Brain pericyte (primary cell): ENCODE measurements around the gene TOR1B.

ENCODE experiments used
- DNase-seq: peaks from one replicate; pipeline ENCODE4 v3.0.0-alpha.2; 2012; ENCODE audit warnings: low read depth, low spot score

Gene TOR1B

DNA sequence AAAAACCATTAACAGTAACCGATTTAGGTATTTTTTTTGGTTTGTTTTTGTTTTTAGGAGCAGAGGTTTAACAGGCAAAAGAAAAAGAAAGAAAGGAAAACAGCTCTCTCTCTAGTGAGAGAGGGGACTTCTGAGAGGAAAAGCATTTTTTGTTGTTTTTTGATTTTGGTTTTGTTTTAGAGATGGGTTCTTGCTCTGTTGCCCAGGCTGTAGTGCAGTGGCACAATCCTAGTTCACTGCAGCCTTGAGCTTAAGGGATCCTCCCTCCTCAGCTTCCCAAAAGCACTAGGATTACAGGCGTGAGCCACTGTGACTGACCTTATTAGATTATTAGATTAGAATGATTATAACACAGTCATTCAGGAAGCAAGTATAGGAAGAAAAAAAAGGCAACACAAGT lies 42.4 kb downstream of the TOR1B start:
- no peak for DNase-seq

DNA sequence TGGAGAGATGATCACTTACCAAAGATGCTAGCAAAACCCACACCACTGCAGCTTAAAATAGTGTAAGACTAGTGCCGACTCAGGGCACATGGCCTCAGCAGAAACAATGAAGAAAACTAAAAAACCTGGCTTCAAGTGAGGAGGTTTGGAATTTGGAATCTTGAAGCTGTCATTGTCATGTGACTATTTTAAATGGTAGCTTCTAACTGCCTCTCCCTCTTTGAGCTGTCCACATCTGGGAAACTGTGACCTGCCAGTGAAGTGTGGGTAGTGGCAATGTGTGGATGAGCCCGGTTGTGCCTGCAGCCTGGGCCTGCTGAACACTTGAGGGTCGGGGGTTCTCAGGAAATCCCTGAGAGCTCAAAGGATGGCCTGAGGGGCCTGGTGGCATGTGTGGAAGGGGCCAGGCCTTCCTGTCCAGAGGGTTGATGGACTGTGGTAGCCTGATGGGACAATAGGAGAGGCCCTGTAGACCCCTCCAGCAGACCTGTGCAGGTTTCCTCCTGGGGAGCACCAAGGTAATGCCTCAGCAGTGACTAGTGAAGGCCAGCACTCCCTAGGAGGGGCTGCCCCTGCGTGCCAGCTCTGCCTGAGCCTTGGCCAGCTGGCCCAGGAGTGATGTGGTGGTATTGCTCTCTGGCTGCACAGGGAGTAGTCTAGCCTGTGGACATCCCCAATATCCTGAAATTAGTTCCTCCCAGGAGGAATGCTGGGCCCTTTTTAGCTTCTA lies 45.9 kb downstream of the TOR1B start:
- DNase-seq: no peak

DNA sequence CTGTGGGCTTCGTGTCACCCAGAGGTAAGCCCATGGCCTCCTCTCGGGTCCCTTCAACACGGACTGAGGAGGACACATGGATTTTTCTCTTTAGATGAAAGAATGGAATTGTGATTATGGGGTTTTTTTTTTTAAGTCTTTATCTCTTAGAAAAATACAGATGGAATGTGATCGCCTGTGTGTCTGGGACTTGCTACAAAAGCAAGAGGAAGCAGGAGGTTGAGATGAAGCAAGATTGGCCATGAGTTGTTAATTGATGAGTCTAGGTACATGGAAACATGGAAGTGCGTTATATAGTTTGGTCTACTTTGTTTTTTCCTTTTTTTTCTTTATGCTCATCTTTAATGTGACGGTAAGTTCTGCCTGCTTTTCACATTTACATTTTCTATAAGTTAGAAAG lies 46.9 kb downstream of the TOR1B start:
- DNase-seq: no peak

DNA sequence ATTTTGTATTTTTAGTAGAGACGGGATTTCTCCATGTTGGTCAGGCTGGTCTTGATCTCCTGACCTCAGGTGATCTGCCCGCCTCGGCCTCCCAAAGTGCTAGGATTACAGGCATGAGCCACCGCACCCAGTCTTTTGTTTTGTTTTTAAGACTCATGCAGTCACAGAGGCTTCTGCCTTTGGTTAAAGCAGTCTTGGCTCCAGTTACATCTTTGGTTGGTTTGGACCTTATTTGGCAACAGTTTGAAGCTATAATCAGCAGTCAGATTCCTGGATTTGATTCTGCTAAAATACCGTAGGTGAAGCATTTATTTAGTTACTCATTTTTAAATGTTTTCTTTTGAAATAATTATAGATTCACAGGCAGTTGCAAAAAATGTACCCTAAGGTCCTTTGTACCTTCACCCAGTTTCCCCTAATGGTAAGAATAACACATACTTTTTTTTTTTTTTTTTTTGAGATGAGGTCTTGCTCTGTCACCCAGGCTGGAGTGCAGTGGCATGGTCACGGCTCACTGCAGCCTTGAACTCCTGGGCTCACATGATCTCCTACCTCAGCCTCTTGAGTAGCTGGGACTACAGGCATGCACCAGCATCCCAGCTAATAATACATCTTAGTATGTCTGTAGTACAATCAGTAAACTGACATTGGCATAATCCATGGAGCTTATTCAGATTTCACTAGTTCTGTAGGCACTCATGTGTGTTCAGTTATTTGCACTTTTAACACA lies 48.0 kb downstream of the TOR1B start:
- no peak for DNase-seq

DNA sequence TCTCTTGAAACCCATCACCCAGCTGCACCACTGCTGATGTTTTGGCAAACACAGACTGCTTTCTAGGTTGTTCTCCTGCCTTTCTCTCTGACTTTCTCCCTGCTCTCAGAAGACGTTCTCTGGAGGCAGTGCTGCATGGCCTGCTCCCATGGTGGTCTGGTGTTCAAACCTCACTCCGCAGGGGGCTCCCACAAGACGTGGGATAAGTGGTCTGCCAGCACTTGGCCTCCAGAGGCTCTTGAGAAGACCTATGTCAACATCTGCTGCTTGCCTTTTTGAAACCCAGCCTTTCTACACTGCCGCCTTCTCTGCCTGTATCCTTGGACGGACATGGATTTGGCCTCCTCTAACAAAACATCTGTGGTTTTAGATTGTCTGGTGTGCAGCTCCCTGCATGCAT lies 48.8 kb downstream of the TOR1B start:
- no peak for DNase-seq

DNA sequence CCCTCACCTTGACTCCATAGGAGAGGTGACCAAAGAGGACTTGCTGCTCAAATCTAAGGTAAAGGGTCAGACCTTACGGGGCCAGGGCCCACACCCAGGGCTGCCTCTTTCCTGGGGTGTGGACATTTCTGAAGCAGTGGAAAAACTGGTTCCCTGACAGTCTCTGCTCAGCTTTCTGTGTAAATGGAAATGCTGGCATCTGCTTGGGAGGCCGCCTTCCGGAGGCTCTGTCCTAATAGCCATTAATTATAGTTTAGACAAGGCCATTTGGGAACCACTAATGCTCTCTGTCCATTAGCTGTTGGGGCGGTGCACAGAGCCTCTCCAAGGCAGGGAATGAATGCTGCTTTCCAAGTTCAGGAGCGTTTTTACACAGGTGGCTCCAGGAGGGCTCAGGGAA lies 49.6 kb downstream of the TOR1B start:
- no peak for DNase-seq

DNA sequence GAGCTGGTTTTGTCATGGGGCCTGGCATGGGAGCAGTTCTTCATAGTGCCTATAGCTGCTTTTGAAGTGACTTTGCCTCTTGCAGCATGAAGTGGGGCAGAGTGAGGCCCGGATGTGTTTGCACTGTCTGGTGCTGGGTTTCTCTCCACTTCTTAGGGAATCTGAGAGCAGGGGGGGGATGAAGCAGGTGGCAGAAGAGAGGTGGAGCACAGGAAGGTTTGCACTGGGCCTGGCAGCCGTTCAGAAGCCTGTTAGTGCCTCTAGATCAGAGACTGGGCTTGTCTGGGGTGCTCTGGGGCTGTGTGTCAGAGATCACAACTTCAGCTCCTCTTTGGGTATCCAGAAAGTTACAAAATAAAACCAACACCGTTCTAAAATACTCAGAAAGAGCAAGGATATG lies 50.6 kb downstream of the TOR1B start:
- no peak for DNase-seq

DNA sequence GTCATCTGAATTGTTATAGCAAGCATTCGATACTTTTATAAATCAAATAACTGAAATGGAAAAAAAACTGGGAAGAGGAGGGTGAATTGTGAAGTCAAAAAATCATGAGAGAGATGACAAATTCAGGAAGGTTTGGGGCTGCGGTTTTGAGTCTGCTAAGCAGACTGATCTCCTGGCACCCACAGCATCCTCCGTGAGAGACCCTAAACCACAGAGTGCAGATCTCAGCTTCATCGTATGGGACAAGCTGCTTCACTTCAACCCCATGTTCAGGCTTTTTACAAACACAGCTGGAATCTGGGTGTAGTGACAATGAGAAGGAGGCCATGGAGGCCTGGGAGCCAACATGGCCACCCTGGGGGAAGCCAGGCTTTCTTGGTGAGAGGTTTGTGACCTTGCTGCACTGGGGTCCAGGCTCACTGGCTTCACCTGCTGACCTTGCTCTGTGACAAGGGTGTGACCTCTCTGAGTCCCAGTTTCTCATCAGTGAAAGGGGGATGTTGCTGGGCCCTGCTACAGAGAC lies 51.7 kb downstream of the TOR1B start:
- DNase-seq: no peak

DNA sequence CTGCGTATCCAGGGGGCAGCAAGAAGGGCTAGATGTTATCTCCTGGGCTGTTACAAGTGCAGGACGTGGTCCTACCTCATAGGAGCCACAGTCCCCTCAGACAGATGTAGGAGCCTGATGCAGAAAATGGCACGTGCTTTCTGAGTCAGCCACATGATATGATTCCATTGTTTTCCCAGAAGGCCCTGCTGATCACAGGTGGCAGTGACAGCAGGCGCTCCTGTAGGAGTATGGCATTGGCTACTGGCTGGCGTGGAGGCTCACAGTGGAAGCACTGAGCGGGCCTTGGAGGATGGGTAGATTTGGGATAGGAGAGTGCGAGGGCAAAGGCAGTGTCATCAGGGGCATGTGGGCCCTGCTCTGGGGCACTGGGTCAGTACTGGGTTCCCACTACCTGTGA lies 54.2 kb downstream of the TOR1B start:
- no peak for DNase-seq

DNA sequence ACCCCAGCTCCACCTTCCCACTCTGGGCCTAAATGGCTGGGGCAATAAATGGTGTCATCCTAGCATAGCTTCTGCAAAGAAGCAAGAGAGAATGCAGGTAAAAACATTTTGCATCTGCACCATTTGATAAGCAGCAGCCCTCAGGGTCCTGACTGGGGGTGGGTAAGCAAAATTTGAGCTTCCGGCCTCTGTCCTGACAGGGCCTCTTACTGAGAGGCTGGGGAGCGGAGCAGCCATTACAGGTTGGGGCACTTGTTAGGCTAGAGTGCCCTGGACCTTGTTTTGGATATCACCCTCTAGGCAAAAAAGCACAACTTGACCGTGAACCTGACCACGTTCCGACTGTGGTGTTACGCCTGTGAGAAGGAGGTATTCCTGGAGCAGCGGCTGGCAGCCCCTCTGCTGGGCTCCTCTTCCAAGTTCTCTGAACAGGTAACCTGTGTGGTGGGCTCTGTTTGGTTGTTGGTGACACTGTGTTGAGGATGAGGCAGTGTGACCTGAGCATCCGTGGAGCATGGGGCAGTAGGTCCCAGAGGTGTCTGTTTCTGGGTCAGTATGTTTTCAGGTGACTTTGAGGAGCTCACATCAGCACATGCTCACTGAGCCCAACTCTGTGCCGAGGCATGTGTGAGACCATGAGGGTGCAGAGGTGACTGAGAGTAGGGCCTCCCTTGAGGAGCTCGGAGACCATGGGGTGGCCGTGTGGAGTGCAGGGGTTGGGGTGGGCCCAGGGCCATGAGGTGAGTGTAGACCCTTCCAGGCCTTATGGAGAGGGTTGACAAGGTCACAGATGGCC lies 55.4 kb downstream of the TOR1B start:
- DNase-seq: no peak
